Fibroblast of mammary gland (primary cell): ENCODE measurements around the gene GPR17.

Source experiments
- DNase-seq: peaks from one replicate; pipeline ENCODE4 v3.0.0-alpha.2; 2010; ENCODE audit warnings: low read depth
- H3K4me3 ChIP-seq: 2 replicates; pipeline ENCODE4 v1.5.1; 2011; ENCODE audit warnings: low read depth, mild to moderate bottlenecking, low read length, moderate library complexity; ENCODE audit not compliant: control insufficient read depth
- TF ChIP-seq, protein P1 (sequence below): conservative IDR thresholded peaks from 2 replicates; pipeline ENCODE4 v1.5.1; 2011; ENCODE audit warnings: low read depth, low read length, inconsistent platforms; ENCODE audit not compliant: control insufficient read depth, insufficient read depth

Gene GPR17

DNA sequence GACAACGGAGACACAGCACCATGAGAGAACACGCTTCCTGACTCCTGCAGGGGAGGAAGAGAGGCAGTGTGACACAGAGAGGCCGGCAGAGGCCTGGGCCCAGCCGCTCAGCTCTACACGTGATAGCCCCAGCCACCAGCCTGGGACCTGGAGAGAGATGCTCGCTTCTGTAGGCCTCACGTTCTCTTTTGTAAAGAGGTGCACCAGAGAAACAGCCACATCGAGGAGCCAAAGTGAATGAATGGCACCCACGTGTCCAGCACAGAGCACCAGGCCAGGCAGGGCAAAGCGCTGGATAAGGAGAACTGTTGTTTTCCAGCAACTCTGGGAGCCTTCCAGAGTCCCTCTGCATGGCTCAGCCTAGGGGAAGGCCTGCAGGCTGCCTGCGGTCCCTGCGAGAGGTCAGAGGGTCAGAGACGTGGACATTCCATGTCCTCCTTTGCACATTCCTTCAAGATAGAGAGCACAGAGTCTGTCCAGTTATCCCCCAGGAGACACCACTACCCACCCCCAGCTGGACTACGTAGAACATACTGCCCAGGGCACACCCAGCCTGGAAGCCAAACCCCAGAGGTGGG, 15.2 kb downstream of the GPR17 start:
- DNase-seq = no peak
- H3K4me3 ChIP-seq = no peak overlapping the region
- TF ChIP-seq, protein P1, sequence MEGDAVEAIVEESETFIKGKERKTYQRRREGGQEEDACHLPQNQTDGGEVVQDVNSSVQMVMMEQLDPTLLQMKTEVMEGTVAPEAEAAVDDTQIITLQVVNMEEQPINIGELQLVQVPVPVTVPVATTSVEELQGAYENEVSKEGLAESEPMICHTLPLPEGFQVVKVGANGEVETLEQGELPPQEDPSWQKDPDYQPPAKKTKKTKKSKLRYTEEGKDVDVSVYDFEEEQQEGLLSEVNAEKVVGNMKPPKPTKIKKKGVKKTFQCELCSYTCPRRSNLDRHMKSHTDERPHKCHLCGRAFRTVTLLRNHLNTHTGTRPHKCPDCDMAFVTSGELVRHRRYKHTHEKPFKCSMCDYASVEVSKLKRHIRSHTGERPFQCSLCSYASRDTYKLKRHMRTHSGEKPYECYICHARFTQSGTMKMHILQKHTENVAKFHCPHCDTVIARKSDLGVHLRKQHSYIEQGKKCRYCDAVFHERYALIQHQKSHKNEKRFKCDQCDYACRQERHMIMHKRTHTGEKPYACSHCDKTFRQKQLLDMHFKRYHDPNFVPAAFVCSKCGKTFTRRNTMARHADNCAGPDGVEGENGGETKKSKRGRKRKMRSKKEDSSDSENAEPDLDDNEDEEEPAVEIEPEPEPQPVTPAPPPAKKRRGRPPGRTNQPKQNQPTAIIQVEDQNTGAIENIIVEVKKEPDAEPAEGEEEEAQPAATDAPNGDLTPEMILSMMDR = no peak

DNA sequence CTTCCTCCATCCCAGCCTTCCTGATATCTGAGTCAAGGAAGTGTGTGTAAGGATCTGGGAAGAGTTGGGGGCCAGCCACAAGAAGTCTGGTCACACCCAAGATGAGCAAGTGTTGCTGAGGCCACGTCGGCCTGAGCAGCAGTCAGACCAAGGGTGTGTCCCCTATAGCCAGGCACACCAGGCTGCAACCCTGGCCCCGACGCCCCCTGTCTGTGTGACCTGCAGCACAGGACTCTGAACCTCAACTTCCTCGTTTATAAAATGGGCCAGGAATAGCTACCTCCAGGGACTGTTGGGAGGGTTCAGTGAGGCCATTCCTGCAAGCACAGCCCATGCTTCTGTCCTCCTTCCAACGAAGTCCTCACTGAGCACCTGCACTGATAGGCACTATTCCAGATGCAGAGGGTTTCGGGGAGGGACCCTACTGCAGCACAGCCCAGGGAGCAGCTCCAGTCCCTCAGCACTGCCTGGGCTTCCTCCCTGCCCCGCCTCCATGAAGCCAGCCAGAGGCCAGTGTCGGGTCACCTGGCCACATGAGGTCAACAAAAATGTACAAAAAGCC, 16.1 kb downstream of the GPR17 start:
- TF ChIP-seq, protein P1 = no peak
- DNase-seq = peak; percentile 36
- H3K4me3 ChIP-seq = no peak overlapping the region

DNA sequence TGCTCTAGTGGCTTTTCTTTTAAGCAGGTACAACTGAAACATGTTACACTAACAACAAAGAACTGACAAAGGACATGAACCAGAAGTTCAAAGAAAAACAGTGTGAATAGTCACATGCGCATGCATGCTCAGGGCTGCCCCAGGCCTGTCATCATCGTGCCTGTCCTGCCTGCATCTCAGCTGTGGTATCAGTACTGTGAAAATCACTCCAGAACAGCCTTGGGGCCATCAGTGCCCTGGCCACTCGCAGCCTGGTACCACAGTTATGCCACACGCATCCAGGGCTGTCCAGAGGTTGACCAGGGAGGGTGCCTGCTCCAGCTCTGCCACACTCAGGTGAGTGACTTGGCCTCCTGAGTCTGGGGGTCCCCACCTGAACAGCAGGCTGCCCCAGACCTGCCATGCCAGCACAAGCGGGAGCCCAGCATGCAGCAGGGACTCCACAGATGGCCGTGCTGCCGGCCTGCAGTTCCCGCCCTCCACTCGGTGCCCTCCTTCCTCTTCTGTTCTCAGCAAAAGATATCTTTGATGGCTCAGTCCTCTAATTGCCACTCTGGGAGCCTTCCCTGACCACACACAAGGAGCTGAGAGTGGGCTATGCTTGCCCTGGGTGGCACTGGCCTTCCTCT, 17.1 kb downstream of the GPR17 start:
- no peak for DNase-seq
- no peak overlapping the region for H3K4me3 ChIP-seq
- TF ChIP-seq, protein P1 = no peak

DNA sequence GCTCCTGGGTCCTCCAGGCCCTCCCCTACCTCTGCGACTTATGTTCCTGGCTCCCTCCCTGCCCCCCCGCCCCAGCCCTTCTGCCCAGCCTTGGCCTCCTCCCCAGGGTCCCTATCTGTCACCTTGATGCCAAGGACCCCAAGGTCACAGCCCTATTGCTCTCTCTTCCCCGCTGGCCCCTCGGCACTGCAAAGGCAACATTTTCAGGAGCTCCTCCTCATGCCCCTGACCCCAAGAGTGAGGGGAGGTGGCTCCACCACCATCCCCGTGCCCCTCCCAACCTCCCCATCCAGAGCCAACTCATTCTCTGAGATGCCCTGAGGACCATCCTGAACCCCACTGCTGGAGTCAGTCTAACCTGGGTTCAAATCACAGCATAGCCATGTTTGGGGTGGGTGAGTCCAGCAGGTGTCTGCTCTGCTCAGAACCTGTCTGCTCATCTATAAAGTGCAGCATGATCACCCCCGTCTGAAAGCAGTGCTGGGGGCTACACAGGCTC, 17.7 kb downstream of the GPR17 start:
- no peak for DNase-seq
- TF ChIP-seq, protein P1 = no peak
- H3K4me3 ChIP-seq = no peak overlapping the region

DNA sequence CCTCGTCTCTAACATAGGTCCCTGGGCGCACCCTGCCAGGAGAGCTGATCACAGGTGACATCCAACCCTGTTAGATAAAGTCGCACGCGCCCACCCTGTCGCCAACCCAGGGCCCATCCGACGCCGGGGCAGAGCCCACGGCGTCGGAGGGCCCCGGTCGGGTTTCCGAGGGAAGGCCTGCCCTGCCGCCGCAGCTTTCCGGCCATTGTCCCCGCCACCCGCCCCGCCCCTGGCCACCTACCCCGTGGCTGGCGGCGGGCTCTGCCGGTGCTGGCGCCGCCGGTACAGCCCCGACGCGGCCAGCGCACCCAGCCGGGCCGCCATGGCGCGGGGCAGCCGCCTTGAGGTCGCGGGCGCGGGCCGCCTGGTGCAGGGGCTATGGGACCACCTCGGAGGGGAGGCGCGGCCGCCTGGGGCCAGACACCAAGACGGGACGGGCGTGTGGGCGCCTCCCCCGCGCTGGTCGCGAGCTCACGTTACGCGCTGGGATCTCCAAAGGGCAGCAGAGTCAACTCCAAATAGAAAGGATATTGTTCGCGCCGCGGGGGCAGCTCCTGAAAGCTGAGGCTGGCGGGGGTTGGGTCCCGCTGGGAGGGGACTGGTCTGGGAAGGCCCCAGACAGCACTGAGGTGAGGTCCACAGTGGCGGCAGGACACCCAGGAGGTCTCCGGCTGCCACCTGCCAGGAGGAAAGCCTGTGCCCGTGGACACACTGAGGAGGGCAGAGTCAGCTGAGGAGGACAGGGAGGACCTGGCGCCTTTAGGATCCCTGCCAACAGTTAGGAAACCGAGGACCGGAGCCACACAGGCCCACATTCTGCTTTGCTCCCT, 18.3 kb downstream of the GPR17 start:
- DNase-seq = no peak
- no peak overlapping the region for H3K4me3 ChIP-seq
- TF ChIP-seq, protein P1 = no peak

DNA sequence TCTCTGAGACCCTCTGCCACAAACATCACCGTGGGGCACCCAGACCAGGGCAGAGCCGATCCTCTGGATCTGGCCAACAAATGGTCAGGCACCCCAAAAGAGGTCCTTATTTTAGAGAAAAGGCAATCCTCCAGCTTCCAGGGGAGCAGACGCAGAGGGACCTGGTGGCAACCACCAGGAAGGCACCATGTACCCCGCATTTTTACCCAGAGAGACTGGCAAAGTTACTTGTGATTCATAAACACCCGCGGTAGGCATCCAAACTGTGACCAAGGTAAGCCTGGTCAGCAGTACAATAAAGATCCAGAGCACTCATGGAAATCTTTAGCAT, 18.9 kb downstream of the GPR17 start:
- TF ChIP-seq, protein P1 = no peak
- no peak for DNase-seq
- H3K4me3 ChIP-seq = no peak overlapping the region
